ENCODE data around the gene OR10V1. TPM values are rescaled to one million over a fixed set of nuclear protein-coding genes. Genes with fewer than 3 reads are reported as not detected.
"Not testable (repeated sequence)": the region's sequence is repeated elsewhere in the genome, so short reads cannot be mapped to it uniquely, and the experiment has no call there.

The OR10V1 gene
- polyA plus RNA-seq, 1 donor = not detected

DNA sequence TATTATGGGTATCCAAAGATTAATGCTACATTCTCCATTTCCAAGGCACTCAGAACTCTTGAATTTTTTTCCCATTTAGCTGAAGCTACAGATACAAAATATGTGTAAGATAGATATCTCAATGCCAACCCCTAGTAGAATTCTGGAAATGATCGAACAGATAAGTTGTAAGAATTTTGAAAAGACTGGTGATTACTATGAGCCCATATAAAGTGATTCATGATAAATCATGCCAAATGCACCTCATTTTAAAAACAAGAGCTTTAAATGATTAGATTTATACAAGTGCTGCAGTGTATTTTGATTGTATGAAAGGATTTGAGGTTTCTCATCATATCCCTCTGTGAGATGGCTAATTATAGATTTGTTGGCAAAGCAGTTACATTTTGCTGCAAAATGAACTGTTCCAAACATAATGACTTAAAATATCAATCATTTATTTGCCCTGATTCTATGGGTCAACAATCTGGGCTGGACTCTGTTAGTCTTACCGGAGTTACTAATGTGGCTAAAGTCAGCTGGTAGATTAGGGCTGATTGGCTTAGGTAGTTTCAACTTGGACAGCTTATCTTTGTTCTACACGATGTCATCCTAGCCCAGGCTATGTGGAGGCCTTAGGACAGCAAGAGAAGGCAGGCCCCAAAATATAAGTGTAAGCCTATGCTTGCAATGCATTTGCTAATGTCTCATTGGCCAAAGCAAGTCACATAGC is 3.4 kb downstream of the OR10V1 start:
- no peak for DNase-seq (ENCODE audit: low read depth)

DNA sequence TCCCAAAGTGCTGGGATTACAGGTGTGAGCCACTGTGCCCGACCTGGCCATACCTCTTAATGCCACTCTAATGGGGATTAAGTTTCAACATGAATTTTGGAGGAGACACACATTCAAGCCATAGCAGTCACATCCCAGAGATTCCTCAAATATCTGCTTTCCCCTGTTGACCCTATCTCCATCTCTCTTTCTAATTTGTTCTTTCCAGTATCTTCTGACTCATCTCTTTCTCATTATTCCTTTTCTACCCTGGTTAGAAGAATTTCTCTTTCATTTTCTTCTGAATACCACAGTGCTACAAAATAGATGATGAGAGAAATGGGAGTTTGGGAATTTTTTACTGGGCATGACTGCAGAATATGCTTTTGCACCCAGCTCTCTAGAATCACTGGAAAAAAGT is 5.1 kb downstream of the OR10V1 start:
- DNase-seq (ENCODE audit: low read depth) = no peak

DNA sequence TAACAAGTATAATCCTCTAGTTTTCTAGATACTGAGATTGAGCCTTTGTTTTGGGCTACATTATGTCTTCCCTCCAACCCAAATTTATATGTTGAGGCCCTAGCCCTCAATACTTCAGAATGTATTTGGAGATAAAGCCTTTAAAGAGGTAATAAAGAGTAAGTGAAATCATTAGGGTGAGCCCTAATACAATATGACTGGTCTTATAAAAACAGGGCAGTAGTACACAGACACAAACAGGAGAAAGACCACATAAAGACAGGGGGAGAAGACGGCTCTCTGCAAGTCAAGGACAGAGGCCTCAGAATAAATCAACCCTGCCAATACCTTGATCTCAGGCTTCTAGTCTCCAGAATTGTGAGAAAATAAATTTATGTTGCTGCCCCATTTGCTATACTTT is 6.3 kb downstream of the OR10V1 start:
- no peak for DNase-seq (ENCODE audit: low read depth)

DNA sequence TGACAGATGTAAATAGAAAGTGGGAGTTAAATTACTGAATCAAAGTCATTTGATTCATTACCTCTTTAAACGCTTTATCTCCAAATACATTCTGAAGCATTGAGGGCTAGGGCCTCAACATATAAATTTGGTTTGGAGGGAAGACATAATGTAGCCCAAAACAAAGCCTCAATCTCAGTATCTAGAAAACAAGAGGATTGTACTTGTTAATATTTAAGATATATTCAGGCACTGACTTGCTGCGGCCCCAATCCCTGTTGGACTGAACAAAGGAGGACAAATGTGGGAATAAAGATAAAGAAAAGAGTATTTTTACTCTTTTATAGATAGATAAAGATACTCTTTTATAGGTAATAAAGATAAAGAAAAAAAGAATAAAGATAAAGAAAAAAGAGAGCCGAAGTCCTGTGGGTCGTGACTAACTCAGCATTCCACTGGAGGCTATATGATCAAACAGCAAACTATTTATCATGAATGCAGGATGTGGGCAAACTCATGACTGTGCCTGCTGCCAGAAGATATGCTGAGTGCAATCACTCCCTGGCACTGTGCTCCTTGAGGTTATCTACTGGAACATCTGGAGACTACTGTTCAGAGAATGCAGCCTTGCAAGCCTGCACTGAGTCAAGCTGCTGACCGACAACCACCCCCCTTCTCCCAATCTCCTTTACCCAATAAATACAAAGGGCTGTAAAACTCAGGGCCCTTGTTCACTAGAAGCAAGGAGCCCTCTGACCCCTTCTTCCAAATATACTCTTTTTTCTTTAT is 6.9 kb downstream of the OR10V1 start:
- no peak for DNase-seq (ENCODE audit: low read depth)

DNA sequence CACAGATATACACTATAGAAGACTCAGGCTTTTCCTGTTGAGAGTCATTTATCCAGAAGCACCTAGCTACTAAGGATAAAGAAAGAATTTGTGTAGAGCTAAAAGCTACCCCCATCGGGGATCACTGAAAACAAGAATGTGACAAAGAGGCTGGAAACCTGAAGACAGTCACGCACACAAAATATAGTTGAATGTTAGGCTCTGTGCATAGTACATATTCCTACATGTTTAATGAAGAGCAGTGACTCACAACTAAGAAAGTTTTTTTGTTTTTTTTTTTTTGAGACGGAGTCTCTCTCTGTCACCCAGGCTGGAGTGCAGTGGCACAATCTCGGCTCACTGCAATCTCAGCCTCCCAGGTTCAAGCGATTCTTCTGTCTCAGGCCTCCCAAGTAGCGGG is 8.4 kb downstream of the OR10V1 start:
- DNase-seq (ENCODE audit: low read depth) = no peak

DNA sequence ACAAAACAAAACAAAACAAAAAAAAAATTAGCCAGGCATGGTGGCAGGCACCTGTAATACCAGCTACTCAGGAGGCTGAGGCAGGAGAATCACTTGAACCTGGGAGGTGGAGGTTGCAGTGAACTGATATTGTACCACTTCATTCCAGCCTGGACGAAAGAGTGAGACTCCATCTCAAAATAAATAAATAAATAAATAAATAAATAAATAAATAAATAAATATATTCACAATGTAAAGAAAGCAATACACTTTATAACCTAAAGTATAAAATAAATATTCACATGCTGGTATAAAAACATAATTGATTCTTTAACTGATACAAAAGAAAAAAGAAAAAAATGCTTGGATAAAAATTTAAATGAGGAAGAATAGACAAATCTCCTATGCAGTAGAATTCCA is 10.1 kb downstream of the OR10V1 start:
- not testable (repeated sequence) for DNase-seq (ENCODE audit: low read depth)

DNA sequence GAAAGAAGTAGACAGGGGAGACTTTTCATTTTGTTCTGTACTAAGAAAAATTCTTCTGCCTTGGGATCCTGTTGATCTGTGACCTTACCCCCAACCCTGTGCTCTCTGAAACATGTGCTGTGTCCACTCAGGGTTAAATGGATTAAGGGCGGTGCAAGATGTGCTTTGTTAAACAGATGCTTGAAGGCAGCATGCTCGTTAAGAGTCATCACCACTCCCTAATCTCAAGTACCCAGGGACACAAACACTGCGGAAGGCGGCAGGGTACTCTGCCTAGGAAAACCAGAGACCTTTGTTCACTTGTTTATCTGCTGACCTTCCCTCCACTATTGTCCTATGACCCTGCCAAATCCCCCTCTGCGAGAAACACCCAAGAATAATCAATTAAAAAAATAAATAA is 13.5 kb downstream of the OR10V1 start:
- DNase-seq (ENCODE audit: low read depth) = not testable (repeated sequence)

DNA sequence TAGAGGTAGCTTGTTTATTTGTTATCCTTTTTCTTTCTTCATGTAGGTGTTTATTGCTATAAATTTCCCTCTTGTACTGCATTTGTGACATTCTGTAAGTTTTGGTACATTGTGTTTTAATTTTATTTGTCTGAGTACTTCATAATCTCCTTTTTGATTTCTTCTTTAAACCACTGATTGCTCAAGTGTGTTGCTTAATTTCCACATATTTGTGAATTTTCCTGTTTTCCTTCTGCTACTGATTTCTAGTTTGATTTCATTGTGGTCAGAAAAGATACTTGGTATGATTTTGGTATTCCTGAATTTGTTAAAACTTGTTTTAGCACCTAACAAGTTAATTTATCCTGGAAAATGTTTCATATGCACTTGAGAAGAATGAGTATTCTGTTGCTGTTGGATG is 15.1 kb downstream of the OR10V1 start:
- no peak for DNase-seq (ENCODE audit: low read depth)

DNA sequence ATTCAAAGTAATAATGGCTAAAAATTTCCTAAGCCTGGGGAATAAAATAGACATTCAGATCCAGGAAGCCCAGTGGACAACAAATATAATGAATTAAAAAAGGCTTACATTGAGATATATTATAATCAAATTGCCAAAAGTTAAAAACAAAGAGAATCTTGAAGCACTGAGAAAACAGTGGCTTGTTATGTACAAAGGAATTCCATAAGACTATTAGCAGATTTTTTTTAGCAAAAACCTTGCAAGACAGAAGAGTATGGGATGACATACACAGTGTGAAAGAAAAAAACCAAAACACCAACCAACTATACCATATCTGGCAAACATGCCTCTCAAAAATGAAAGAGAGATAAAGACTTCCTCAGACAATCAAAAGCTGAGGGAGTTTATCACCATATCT is 20.7 kb downstream of the OR10V1 start:
- no peak for DNase-seq (ENCODE audit: low read depth)

DNA sequence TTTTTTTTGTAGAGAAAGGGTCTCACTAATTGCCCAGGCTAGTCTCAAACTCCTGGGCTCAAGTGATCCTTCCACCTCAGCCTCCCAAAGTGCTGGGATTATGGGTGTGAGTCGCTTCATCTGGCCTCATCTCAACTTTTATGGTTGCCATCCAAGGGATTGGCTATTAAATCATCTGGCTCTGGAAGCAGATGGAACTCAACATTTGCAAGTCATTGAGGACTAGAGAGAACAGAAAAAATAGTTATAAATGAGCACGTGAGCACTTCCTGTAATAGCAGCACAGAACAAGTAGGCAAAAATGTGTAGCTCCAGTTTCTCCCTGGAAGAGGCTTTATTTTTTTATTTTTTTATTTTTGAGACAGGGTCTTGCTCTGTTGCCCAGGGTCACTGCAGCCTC is 22.5 kb downstream of the OR10V1 start:
- DNase-seq (ENCODE audit: low read depth) = no peak

DNA sequence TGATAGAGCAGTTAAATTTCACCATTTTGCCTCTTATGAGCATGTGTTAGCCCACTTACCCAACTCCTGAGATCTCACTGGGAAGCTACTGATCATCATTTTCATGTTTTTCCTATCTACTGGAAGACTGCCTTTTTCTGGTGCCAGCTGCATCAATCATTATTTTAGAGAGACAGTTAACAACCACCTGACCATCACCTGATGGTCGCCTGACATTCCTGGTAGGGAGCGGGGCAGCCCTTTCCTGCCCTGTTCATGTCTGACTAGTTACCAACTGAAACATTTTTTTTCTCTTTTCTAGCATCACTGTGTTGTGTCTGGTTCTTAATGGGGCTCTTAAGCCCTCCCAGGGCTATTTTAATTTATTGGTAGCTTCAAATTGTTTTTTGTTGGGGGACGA is 24.6 kb downstream of the OR10V1 start:
- DNase-seq (ENCODE audit: low read depth) = no peak

DNA sequence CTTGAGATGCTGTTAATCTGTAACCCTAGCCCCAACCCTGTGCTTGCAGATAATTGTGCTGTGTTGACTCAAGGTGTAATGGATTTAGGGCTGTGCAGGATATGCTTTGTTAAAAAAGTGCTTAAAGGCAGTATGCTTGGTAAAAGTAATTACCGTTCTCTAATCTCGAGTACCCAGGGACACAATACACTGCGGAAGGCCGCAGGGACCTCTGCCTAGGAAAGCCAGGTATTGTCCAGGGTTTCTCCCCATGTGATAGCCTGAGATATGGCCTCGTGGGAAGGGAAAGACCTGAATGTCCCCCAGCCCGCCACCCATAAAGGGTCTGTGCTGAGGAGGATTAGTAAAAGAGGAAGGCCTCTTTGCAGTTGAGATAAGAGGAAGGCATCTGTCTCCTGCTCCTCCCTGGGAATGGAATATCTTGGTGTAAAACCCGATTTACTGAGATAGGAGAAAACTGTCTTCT is 32.4 kb downstream of the OR10V1 start:
- not testable (repeated sequence) for DNase-seq (ENCODE audit: low read depth)

DNA sequence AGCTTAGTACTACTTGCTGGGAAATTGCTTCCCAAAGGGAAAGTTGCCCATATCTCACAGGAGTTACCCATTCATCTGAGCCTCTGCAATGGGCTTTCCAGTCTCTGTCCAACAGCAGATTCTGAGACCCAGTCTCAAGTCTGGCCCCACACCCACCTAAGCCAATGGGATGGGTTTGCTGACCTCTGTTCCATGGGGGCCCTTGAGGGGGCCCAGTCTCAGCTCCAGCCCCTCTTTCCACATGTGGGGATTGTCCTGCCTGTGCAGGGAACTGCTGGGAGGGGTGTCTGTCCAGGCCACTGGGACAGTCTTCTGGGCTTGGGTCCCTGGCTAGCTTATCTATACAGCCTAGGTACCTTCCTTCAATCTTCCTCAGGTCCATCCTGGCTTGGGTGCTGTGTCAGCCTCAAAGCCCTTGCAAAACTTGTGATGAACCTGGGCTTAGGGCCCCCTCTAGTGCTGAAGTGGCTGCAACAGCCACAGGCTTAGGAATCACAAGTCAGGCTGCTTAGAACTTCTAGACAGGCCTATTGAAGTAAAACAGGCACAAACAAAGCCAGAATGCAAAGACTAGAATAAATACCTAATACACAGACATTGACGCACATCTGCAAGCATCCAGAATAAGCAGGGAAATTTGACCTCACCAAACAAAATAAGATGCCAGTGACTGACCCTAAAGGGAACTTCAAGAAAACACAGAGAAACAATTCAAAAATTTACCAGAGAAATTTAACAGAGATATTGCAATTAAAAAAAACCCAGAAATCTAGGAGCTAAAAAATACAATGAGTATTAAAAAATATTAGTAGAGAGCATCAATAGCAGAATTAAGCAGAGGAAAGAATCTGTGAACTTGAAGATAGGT is 33.1 kb downstream of the OR10V1 start:
- DNase-seq (ENCODE audit: low read depth) = peak; percentile 46

DNA sequence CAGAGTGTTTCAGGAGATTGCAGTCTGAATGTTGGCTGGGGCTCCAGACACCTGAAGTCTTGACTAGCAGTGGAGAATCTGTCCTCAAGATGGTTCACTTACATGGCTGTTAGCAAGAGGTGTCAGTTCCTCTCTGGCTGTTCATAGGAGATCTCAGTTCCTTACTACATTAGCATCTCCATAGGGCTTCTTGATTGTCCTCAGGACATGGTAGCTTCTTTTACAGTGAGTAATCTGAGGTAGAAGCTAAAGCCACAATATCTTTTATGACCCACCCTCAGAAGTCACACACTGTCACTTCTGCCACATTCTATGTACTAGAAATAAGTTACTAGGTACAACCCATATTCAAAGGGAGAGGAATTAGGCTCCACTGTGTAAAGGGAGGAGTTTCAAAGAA is 34.3 kb downstream of the OR10V1 start:
- DNase-seq (ENCODE audit: low read depth) = no peak

DNA sequence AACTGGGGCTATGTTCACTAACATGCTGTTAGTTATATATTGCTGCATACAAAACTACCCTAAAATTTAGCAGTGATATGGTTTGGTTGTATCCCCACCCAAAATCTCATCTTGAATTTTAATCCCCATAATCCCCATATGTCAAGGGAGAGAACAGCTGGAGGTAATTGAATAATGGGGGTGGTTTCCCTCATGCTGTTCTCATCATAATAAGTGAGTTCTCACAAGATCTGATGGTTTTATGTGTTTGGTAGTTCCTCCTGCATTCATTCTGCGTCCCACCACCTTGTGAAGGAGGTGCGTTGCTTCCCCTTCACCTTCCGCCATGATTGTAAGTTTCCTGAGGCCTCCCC is 34.9 kb downstream of the OR10V1 start:
- DNase-seq (ENCODE audit: low read depth) = no peak

DNA sequence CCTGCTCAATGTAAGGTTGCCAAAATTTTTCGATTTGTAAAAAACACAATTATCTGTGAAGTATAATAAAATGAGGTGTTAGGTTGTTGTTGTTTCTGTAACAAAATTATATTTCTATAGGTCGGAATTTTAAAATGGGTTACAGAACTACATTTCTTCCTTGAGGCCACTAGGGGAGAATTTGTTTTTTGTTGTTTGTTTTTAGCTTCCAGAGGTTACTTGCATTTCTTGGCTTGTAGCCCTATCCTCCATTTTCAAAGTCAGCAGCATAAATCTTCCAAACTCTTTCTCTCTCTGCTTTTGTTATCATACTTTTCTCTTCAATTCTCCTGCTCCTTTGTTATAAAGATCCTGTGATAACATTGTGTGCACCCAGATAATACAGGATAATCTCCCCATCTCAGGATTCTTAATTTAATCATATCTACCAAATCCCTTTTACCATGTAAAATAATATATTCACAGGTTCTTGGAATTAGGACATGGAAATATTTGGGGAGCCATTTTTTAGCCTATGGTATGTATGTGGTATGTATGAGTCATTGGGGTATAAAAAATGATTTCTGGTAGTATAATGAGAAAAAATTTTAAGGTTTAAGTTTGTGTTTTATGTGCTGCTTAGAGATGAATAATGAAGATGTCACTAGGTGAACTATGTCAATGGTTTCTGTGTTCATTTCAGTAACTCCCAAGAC is 35.4 kb downstream of the OR10V1 start:
- DNase-seq (ENCODE audit: low read depth) = no peak

DNA sequence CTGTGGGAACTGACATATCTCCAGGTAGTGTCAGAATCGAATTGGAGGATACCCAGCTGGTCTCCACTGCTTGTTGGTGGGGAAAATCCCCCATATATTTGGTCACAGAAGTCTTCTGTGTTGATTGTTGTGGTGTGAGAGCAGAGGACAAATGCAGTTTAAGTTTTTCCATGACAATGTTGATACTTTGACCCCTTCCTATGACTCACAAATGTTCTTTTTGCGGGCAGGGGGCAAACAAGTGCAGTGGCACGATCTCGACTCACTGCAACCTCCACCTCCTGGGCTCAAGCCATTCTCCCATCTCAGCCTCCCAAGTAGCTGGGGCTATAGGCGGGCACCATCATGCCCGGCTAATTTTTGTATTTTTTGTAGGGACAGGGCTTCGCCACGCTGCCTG is 37.4 kb downstream of the OR10V1 start:
- DNase-seq (ENCODE audit: low read depth) = no peak

DNA sequence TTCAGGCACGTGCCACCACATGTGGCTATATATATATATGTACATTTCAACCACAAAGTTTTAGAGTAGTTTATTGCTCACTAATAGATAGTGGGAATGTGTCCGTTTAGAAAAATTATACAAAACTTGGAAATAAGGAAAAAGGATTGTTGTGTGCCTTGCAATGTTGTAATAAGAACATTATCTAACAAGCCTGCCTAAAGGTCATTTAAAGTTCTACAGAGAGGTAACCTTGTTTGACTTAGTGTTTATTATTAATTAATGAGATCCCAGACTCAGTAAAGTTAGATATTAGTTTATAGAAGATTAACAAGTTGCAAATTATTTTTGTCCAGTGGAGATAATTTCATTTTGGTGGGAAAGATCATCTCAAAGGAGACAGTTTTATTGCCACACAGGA is 39.4 kb downstream of the OR10V1 start:
- DNase-seq (ENCODE audit: low read depth) = no peak

DNA sequence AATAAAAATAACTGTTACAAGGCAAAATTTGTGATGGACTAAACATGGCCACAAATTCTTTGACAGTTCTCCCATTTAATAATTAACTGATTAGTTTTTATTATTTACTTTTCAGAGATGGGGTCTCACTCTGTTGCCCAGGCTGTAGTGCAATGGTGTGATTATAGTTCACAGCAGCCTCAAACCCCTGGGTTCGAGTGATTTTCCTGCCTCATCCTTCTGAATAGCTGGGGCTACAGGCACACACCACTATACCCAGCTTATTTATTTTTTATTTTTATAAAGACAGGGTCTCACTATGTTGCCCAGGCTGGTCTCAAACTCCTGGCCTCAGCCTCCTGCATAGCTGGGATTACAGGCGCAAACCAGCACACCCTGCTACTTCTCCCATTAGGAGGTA is 40.4 kb downstream of the OR10V1 start:
- DNase-seq (ENCODE audit: low read depth) = no peak

DNA sequence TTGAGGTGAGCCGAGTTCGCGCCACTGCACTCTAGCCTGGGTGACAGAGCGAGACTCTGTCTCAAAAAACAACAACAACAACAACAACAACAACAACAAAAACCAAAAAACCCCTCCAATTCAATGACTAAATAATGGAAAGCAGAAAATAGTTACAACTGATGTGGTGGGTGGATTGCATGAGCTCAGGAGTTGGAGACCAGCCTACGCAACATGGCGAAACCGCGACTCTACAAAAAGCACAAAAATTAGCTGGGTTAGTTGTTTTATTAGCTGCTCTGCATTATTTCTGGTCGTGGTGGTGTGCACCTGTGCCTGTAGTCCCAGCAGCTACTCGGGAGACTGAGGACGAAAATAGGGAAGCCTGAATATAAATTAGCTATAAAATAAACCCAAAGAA is 42.2 kb downstream of the OR10V1 start:
- no peak for DNase-seq (ENCODE audit: low read depth)

DNA sequence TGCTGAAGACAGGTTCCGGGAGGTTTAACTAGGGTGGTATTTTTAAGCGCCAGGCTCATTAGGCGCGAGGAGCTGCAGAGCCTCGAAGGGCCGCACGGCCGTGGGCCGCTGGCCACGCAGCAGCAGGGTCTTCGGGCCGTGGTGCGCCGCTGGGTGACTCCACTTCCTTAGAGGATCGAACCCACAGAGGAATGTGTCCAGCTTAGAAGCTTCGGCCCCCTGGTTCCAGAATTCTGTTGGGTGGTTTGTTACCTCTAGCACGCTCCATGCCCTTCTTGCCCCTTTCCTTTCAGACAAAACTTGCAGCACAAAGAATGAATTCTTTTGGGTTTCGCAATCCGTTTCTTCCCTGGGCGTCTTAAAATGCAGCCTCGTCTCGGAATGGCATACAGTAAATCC is 44.0 kb downstream of the OR10V1 start:
- no peak for DNase-seq (ENCODE audit: low read depth)
